ENCODE results near the gene HSPA5.
"Not testable (repeated sequence)": the region's sequence is repeated elsewhere in the genome, so short reads cannot be mapped to it uniquely, and the experiment has no call there.

HSPA5 gene

DNA sequence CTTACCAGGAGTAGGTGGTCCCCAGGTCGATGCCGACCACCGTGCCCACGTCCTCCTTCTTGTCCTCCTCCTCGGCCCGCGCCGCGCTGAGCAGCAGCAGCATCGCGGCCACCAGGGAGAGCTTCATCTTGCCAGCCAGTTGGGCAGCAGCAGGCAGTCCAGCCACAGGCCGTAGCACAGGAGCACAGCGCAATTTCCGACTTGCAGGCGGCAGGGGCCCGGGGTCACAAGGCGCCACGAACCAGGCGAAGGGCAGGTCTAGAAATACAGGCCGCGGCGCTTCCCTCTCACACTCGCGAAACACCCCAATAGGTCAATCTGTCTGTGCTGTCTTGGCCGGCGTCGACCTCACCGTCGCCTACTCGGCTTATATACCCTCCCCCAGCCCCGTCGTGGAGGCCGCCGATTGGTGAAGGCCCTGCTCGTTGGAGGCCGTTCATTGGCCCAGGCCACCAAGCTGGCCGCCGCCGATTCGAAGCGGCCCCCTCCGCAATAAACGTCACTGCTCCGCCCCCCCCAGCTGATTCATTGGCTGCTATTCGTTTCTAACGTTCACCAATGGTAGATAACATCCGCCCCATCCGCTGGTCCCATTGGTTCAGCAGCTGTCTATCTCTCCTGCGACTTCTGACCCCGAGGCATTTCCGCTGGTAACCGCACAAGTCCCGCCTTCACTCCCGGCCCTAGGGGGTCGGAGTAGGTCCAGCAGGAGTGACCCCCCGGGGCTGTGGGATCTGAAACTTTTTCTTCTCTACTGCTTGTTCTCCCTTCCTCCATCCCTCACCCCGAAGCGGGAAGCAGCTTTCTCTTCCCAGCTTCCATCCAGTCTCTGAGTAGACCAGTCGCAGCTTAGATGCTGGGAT lies at the start of gene HSPA5:
Gene HSPA5, minus strand, starts transcription at position 344 of the 863 bp plus-strand sequence. Its CDS starts 217 bp downstream, at position 127.
- peak; percentile 99 for DNase-seq (ENCODE audit: low read depth)

DNA sequence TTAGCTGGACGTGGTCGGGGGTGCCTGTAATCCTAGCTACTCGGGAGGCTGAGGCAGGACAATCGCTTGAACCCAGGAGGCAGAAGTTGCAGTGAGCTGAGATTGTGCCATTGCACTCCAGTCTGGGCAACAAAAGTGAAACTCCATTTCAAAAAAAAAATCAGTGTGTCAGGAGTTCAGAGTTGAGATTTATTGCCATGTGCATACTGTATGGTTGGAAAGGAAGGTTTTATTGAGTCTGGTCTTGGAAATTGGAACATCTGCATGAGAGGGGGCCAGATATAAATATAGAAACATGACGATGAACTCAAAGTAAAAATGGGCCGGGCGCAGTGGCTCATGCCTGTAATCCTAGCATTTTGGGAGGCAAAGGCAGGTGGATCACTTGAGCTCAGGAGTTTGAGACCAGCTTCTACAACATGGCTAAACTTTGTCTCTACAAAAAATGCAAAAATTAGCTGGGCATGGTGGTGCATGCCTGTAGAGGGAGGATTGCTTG lies 45.8 kb upstream of the HSPA5 start:
- DNase-seq (ENCODE audit: low read depth) = not testable (repeated sequence)

DNA sequence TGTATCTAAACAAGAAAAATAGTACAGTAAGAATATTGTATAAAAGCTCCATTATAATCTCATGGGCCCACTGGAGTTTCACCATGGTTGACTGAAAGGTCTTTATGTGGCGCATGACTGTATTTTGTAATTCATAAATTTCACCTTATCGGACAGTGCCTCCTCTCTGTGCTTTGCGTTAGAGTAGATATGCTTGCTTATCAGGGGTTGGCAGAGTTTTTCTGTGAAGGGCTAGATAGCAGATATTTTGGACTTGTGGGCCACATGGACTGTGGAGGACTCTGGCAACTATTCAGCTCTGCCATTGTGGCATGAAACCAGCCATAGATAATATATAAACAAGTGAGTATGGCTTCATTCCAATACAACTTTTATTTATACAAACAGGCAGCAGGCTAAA lies 43.7 kb upstream of the HSPA5 start:
- no peak for DNase-seq (ENCODE audit: low read depth)

DNA sequence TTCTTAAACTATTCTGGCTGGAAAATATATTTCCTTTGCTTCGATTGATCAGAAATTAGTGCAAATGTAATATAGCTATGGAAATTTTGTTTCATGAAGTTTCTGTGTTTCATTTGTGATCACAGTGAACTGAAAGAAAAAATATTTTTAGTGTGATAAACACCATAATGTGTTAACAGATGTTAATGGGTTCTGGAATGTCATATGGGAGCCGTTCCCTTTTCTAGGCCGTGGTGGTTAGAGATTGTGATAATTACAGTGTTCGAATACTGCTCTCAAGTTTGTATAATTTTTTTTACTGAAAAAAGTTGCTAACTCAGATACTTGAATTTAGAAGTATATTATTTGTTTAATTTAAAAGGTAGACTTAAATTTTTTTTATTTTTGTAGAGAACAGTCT lies 39.8 kb upstream of the HSPA5 start:
- DNase-seq (ENCODE audit: low read depth) = no peak

DNA sequence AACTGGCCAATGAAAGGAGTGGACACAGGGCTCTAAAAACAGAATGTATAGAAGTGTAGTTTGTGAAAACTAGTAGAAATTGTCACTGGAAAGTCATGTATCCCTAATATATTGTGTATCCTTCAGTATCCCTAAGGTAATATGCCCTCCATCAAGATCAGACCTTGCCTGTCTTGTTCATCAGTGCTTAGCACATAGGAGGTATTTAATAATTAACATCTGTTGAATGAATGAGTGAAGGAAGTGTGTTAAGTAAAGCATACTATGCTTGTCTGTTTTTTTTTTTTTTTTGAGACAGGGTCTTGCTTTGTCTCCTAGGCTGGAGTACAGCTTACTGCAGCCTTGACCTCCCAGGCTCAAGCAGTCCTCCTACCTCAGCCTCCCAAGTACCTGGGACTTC lies 36.3 kb upstream of the HSPA5 start:
- no peak for DNase-seq (ENCODE audit: low read depth)

DNA sequence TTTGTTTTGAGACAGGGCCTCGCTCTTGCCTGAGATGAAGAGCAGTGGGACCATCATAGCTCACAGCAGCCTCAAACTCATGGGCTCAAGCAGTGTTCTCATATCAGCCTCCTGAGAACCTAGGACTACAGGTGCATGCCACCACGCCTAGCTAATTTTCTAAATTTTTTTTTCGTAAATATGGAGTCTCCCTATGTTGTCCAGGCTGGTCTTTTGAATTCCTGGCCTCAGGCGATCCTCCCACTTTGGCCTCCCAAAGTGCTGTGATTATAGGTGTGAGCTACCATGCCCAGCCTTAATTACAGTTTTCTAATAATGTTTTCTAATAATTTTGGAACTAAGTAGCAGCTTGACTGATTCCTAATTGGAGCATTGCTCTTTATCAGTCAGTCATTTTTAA lies 35.6 kb upstream of the HSPA5 start:
- DNase-seq (ENCODE audit: low read depth) = no peak

DNA sequence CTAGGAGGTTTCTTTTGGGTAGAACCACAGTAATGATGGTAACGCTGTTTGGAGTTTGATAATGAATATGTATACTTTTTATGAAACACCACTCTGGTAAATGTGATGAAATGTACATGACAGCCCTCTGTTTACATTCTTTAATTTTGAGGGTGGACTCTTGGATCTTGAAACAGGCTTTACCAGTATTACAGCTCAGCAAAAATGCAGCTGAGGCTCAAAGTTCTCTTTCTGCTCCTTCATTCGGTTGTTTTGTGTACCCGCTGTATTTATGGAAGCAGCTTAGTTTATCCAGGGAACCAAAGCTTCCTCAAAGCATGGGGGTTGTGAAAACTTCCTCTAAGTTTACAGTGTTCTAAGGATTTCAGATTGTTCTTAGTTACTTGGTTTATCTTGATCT lies 31.6 kb upstream of the HSPA5 start:
- no peak for DNase-seq (ENCODE audit: low read depth)

DNA sequence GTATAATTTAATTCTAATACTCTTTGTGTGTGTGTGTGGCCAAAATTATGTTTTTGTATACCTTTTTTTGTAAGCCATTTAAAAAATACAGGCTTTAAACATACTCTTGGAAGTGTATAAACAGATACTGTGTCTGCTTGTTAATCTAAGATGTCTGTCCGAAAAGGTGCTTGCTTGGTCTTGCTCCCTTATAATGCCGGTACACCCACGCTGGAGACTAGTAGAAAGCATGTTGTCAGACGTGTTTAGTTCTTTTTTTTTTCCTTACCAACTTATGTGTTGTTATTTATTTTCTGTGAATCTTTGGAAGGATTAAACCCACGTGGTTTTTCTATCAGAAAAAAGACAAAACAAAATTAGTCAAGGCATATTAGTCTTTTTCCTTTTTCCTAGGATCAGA lies 29.9 kb upstream of the HSPA5 start:
- DNase-seq (ENCODE audit: low read depth) = no peak

DNA sequence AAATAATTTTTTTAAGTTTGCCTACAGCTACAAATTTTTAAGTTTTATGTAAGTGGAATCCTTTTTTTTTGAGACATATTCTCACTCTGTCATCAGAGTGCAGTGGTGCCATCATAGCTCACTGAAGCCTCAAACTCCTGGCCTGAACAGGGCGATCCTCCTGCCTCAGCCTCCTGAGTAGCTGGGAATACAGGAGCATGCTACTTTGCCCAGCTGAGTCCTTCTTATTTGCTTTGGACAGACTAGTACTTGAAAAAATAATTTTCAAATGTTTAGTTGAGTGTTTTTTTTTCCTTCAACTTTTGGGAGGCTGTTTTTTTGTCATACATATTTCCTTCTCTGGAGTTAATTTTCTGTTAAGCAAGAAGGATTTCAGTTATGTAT lies 27.9 kb upstream of the HSPA5 start:
- no peak for DNase-seq (ENCODE audit: low read depth)

DNA sequence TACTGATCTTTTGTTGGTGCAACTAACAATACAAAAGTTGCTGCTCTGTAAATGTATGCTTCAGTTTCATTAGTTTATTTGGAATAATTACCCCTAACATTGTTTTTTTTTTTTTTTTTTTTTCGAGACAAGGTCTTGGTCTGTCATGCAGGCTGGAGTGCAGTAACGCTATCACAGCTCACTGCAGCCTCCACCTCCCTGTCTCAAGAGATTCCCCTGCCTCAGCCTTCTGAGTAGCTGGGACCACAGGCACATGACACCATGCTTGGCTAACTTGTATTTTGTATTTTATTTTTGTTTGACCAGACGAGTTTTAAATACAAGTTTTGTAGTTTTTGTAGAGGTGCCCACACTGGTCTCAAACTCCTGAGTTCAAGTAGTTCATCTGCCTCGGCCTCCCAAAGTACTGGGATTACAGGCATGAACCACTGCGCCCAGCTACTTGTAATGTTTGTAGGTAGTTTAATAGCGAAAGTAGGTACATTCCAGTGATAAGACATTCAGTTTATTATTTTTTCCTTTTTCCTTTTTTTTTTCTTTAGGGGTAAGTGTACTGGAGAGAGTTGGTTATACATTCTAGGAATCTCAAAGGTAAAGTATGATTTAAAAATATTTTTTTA lies 27.4 kb upstream of the HSPA5 start:
- no peak for DNase-seq (ENCODE audit: low read depth)

DNA sequence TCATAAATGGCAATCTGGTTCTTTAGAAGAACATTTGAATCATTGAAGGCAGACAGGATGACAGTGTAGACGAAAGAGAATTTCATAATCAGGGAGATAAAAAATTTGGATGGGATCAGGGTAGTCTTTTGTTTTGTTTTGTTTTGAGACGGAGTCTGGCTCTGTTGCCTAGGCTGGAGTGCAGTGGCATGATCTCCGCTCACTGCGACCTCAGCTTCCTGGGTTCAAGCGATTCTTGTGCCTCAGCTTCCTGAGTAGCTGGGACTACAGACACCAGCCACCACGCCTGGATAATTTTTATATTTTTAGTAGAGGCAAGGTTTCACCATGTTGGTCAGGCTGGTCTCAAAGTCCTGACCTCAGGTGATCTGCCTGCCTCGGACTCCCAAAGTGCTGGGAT lies 22.9 kb upstream of the HSPA5 start:
- not testable (repeated sequence) for DNase-seq (ENCODE audit: low read depth)

DNA sequence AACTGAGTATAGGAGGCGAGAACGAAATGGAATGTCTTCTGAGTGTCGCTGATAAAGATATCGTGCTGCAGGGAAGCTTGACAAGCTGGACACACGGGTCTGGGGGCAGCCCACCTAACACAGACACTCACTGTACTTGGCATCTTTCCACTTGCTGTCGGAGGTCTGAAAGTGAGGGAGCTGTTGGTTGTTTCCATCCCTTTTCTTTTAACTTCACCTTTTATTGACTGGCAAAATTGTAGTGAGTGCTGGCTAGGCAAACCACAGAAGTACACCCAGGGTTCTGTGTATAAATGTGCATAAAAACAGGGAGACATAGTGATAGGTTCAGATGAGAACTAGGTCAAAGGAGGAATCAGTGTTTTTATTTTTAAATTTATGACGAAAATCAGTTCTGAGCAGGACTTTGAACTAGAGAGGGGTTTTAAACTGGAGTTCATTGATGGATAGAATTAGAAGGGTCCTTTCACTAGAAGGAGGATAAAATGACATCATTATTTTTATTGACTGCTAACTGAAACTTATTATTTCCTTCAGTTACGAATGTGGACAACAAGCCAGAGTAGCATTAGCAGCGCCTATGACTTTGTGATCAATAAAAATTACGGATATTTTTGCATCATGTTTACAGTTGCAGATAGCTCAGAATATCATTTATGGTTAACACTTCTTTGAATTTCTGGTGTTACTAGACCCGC lies 21.3 kb upstream of the HSPA5 start:
- DNase-seq (ENCODE audit: low read depth) = no peak

DNA sequence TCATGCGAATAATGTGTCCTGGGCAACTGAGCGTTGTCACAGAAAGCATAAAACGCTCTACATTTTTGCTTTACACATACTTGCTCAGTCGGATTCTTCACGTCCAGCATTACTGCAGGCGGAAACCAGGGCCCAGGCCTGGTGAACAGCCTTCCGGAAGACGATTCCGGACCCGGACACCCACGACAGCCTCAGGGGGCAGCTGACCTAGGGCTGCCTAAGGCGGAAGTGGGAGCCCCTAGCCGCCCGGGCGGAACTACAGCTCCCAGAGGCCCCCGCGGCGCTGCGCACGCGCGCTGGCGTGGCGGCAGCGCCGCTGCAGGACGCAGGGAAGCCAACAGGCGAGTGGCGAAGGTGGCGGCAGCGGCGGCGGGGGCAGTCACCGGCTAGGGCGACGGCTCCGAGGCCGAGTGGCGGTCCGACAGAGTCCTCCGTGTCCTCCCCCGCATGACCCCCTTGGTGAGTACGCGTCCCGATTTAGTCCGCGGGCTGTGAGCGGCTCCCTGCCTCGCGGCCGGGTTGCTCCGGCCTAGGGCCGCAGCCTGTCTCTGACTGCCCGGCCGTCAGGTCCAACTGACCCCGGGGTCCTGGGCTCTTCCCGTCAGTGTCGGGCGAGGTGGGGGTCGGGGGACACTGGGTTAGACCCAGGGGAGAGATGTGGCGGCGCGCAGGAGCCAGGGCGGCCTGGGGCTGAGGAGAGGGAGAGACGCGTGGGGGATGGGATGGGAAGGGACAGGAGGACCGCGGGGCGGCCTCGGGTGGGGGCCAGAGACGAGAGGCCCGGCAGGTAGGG lies 20.6 kb upstream of the HSPA5 start, which contains the start of gene GAPVD1:
Gene GAPVD1, plus strand, starts transcription at position 326 of the 793 bp plus-strand sequence. CDS start 37,096 bp downstream, outside the sequence.
- peak; percentile 72 for DNase-seq (ENCODE audit: low read depth)

DNA sequence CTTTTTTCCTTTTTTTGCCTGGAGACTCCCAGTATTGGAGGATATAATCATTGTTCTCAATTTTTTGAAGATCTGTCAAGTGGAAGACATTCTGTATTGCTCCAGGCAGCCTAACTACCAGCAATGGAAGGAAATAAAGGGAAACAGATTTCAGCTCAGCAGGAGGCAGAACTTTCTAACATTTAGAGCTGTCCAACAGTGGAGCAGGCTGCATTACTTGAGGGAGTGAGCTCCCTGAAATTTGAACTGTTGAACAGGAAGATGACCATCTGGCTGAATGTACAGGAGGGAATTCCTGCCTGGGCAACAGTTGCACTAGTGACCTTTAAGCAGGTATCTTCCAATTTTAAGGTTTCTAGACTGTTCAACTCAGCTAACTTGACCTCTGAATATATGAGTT lies 19.4 kb upstream of the HSPA5 start:
- no peak for DNase-seq (ENCODE audit: low read depth)

DNA sequence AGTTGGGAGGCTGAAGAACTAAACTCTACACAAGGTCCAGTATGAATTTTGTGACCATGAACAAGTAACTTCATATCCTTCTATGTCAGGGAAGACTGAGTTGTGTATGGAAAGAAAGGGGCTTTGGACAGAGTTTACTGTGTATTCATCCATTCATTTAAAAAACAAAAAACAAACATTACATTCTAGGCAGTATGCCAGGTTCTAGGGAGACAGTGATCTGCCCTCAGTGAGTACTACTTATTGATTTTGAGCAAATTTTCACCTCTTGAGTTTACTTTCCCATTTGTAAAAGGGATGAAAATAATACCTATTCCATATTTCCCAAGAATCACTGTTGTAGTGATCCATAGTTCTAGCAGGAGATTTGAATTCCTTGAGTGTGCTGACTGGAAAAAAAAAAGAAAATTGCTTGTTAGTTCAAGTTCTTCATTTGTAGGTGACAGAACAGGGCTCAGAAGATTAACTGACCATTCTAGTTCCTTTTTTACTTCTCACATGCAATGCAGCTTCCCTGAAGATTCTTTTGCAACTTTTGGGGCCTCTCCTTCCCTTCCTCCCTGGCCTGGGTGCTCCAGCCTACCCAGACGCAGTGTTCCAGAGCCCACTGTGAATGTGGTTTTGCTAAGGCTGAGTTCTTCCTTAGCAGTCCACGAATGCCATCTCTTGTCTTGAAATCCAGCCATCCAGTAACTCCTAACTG lies 17.8 kb upstream of the HSPA5 start:
- no peak for DNase-seq (ENCODE audit: low read depth)

DNA sequence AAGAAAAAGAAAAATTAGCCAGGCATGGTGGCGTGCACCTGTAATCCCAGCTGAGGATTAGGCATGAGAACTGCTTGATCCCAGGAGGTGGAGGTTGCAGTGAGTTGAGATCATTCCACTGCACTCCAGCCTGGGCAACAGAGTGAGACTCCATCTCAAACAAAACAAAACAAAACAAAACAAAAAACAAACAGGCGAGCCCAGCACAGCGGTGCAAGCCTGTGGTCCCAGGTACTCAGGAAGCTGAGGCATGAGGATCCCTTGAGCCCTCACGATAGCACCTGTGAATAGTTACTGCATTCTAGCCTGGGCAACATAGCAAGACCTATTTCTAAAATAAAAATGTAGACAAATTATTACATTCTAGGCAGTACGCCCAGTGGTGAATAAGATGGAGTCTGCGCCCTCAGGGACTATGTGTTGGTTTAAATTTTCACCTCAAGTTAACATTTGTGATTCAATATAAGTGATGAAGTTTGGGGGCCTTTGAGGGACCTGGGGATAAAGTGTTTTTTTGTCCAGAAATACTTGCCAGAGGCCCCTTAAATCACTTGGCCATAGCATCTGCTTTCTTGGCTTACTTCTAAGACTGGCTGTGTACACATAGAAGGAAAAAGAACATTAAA lies 17.1 kb upstream of the HSPA5 start:
- DNase-seq (ENCODE audit: low read depth) = no peak

DNA sequence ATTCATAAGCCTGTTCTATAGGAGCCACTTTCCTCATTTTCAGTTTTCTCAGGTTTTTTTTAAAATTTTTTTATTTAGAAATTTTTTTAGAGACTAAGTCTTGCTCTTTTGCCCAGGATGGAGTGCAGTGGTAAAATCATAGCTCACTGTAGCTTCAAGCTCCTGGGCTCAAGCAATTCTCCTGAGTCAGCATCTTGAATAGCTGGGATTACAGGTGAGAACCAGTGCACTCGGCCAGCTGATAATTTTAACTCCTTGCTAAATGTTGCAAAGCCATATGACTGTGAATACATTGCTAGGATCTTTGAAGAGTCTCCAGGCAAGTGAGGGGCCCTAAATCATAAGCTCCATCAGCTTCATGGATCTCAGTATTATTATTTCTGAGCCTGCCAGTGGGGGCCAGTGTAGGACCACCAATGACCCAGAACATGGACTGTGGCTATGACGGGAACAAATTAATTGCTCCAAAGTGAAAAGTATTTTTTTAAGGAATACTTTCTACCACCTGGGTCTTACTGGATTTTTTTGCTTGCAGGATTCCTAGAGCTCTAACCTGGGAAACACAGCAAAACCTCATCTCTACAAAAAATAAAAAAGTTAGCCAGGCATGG lies 14.7 kb upstream of the HSPA5 start:
- no peak for DNase-seq (ENCODE audit: low read depth)

DNA sequence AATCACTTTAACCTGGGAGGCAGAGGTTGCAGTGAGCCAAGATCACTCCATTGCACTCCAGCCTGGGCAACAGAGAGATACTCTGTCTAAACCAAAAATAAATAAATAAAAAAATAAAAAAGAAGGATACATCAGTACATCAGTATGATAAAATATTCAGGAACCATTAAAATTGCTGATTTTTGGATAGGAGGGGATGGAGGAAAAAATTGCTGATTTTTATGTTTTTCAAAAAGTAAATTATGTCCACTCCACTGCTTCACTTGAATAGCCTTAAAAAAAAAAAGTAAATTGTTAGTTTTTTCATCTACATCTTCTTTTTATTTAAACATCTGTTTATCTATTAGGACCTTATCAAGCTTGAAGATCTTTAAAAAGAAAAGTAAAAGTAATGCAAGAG lies 13.1 kb upstream of the HSPA5 start:
- no peak for DNase-seq (ENCODE audit: low read depth)

DNA sequence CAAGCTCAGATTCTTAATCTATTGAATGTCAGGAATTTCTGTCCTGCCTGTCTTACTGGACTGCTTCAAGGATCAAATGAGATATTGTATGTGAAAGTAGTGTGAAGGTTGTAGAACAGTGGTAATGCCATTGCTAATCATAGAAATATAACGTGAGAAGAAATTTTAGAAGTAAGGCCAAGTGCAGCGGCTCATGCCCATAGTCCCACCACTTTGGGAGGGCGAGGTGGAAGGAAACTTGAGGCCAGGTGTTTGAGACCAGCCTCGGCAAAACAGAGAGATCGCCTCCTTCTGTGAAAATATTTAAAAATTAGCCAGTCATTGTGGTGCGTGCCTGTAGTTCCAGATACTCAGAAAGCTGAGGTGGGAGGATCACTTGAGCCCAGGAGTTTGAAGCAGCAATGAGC lies 5.1 kb upstream of the HSPA5 start:
- no peak for DNase-seq (ENCODE audit: low read depth)

DNA sequence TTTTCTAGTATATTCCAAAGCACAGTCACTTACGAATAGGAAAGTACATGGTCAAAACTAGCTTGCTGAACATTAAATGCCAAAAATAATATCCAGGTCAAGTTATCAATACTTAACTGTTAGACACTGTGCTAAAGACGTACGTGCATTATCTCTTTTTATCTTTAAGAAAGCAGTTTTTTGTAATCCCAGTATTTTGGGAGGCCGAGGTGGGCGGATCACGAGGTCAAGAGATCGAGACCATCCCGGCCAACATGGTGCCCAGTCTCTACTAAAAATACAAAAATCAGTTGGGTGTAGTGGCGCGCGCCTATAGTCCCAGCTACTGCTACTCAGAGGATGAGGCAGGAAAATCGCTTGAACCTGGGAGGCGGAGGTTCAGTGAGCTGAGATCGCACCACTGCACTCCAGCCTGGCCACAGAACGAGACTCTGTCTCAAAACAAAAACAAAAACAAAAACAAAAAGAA lies 2.7 kb upstream of the HSPA5 start:
- no peak for DNase-seq (ENCODE audit: low read depth)
